GM12891 (cell line): Measurements from ENCODE around the gene LIMK1.

Source experiments
- POLR2A ChIP-seq: IDR thresholded peaks from 2 replicates; pipeline ENCODE4 v1.6.1; 2011; ENCODE audit warnings: low read depth, low read length, control low read depth
- POLR2AphosphoS5 ChIP-seq: IDR thresholded peaks from 2 replicates; pipeline ENCODE4 v1.6.1; 2011; ENCODE audit warnings: low read depth, low read length, control low read depth

DNA sequence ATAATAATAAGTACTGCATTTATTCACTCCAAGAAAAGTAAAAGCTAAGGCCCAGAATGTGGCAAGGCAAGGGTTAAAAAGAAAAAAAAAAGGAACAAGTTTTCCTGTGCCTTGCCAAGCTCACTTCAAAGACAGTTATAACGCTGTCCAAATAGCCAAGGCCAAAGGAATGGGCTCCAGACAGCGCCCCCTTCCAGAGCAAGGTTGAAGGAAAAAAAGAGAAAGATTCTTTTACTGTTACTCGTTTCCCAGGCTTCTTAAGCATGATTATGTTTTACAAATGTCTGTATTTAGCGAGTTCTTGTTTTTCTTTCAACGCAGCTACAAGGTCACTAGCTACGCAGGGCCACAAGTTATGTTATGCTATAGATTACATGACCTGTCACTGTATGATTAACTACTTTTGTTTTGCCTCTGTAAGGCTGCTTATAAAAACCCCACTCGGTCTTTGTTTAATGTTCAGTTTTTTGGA lies 81.4 kb downstream of the LIMK1 start:
- TF ChIP-seq POLR2AphosphoS5 (no peak), POLR2A (no peak)
